GM18508 (cell line): ENCODE results near the gene RFX7.

Experiments used
- ATAC-seq: cut with Tn5 transposase; IDR thresholded peaks from one replicate; pipeline ENCODE4 v1.9.1; 2021; ENCODE audit warnings: moderate number of reproducible peaks; ENCODE audit not compliant: insufficient read depth, unreplicated experiment

Gene RFX7

GRCh38 chr15:56056626-56057025 is 187.1 kb downstream of the RFX7 start:
- ATAC-seq: no peak

DNA sequence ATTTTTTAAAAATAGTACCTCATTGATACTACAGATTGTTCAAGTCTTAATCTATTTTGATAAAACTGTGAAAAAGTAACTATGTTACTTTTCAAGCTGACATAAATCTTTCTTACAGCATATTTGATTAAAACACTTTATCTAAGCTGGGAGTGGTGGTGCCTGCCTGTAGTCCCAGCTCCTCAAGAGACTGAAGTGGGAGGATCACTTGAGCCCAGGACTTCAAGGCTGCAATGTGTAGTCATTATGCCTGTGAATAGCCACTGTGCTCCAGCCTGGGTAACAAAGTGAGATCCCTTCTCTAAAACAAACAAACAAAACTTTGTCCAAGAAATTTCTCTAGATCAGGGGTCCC is 190.7 kb downstream of the RFX7 start:
- no peak for ATAC-seq

- peak; percentile 85 for ATAC-seq
Measured at GRCh38 chr15:56052395-56053045, 191.2 kb downstream of the RFX7 start.

GRCh38 chr15:56051676-56052075 is 192.0 kb downstream of the RFX7 start:
- ATAC-seq: no peak

GRCh38 chr15:56049577-56049976 is 194.1 kb downstream of the RFX7 start:
- ATAC-seq: no peak

DNA sequence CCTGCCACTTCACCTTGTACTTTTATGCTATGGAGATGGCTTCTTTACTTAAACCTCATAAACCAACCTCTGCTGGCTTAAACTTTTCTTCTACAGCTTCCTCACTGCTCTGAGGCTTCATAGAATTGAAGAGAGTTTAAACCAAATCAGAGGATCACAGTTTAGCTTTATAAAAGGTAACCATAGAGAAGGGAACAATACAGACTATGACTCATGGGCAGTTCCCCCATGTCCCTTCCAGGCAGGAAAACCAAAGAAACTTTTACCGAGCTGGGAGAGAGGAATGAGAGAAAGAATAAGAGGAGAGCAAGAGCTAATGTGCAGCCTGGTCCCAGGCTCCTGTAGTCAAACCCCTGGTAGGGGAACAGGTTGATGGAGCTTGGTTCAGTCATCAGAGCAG is 196.3 kb downstream of the RFX7 start:
- ATAC-seq: no peak

- no peak for ATAC-seq
Measured at GRCh38 chr15:56045068-56045748, 198.5 kb downstream of the RFX7 start.

- ATAC-seq: no peak
Measured at GRCh38 chr15:56042982-56043980, 200.4 kb downstream of the RFX7 start.

GRCh38 chr15:56042498-56042897 is 201.2 kb downstream of the RFX7 start:
- ATAC-seq: no peak

GRCh38 chr15:56042031-56042430 is 201.6 kb downstream of the RFX7 start:
- ATAC-seq: no peak

DNA sequence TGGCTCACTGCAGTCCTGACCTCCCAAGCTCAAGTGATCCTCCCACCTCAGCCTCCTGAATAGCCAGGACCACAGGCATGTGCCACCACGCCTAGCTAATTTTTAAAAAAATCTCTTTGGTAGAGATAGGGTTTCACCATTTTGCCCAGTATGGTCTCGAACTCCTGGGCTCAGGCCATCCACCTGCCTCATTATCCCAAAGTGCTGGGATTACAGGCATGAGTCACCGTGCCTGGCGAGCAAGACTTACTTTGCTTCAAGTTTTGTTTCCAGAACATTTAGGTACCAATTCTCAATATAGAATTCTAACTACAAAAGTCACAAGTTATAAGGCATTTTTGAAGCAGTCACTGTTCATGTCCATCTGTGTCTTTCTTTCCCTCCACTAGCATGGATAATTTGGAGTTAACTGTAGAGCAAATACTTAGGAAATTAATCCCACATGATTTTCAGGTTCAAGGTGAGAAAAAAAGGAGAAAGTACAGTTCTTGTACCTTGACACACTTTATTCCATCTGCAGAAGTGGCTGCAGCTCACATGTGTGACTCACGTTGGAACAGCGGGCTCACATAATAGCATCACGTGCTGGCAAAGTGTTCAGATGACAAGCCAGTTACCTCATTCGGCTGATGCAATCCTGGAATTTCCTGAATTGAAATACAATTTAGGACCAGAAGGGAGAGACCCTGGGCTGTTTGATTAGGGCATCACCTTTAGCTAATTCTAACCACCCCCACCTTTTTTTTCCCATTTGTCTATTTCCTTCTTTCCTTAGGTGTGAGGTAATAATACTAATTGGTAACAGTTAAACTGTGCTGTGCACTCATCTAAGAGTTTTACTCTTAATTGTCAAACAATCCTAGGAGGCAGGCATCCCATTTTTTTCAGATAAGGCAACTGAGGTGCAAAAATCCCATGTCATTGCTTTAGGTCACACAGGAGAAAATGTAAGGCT is 203.3 kb downstream of the RFX7 start:
- ATAC-seq: no peak

DNA sequence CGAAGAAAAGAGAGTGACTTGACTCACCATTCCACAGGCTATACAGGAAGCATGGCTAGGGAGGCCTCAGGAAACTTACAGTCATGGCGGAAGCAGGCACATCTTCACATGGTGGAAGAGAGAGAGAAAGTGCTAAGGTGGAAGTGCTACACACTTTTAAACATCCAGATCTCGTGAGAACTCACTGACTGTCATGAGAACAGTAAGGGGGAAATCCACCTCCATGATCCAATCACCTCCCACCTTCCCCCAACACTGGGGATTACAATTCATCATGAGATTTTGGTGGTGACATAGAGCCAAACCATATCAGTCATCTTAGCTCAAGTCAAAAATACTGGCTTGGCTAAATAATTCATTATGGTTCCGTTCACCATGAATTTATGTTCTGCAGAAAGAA is 205.0 kb downstream of the RFX7 start:
- ATAC-seq: no peak

- ATAC-seq: no peak
Measured at GRCh38 chr15:56038015-56038414, 205.7 kb downstream of the RFX7 start.
